Endothelial cell of umbilical vein (primary cell): ENCODE results near the gene ADGRD2. TPM values are rescaled to one million over a fixed set of nuclear protein-coding genes. Genes with fewer than 3 reads are reported as not detected.
A peak's percentile ranks its signal among the peaks of the same experiment; 100 is the strongest.

ENCODE experiments used
- BruUV-seq: library from RNA; stranded (reverse); fragments of 400-500 nt; replicated peaks from 2 replicates; lab custom pipeline; 2021; lab: Mats Ljungman, UMichigan
- CTCF ChIA-PET: fragments of 300-600, 350-600 bp; sonication (Branson Sonifier 250); formaldehyde crosslinking; loops from one replicate; lab custom pipeline; 2021; ENCODE audit warnings: antibody characterized with exemption, inconsistent platforms; lab: Charles Lee
- POLR2A ChIA-PET: fragments of 300-600, 350-600 bp; sonication (Branson Sonifier 250); formaldehyde crosslinking; loops from one replicate; lab custom pipeline; 2021; ENCODE audit warnings: antibody characterized with exemption, inconsistent platforms; lab: Charles Lee
- DNase-seq: peaks from one replicate; pipeline ENCODE4 v3.0.0-alpha.2; 2011; ENCODE audit warnings: low read depth, low spot score
- FAIRE-seq: peaks from 2 replicates; lab custom pipeline; 2011; peaks lifted over from hg19 to GRCh38; lab: Jason Lieb, UNC
- H2AFZ ChIP-seq: 2 replicates; pipeline ENCODE4 v1.6.0; 2012; ENCODE audit warnings: low read depth, low read length, control low read depth, inconsistent platforms
- H3K27ac ChIP-seq: 2 replicates; pipeline ENCODE4 v1.5.1; 2011; ENCODE audit warnings: low read depth, mild to moderate bottlenecking, control low read depth, low read length, moderate library complexity; ENCODE audit not compliant: insufficient read depth
- H3K27me3 ChIP-seq, 2 experiments: 2 replicates each; pipeline versions ENCODE4 v1.6.0 to v1.6.1; 2011; ENCODE audit warnings: low read length in 2 of 2, mixed read lengths in 1 of 2; ENCODE audit not compliant: control insufficient read depth in 2 of 2, insufficient read depth in 2 of 2
- H3K36me3 ChIP-seq, 2 experiments: 2 replicates in 1 of 2; 3 replicates in 1 of 2; pipeline ENCODE4 v1.5.1; 2011; ENCODE audit warnings: low read length in 2 of 2, mild to moderate bottlenecking in 1 of 2, moderate library complexity in 1 of 2; ENCODE audit not compliant: control insufficient read depth in 2 of 2, insufficient read depth in 2 of 2; ENCODE audit errors: extremely low read depth in 1 of 2
- H3K4me1 ChIP-seq: 3 replicates; pipeline ENCODE4 v1.5.1; 2011; ENCODE audit warnings: mild to moderate bottlenecking, low read length; ENCODE audit not compliant: control insufficient read depth, insufficient read depth; ENCODE audit errors: extremely low read depth
- H3K4me2 ChIP-seq: 2 replicates; pipeline ENCODE4 v1.6.1; 2011; ENCODE audit warnings: low read length, control low read depth, mixed read lengths; ENCODE audit not compliant: insufficient read depth
- H3K4me3 ChIP-seq, 3 experiments: fragments of 200-600 bp in 1 of 3; sonication (generic), shearing (Covaris generic) in 1 of 3; replicated peaks in 1 of 3; 2 replicates each; pipeline ENCODE4 v1.5.1; 2011 to 2016; ENCODE audit warnings: control low read depth in 3 of 3, low read length in 3 of 3, mild to moderate bottlenecking in 2 of 3, inconsistent platforms in 1 of 3, low read depth in 1 of 3, moderate library complexity in 1 of 3; ENCODE audit not compliant: insufficient read depth in 1 of 3
- H3K79me2 ChIP-seq: 2 replicates; pipeline ENCODE4 v1.6.0; 2012; ENCODE audit warnings: low read length, inconsistent platforms; ENCODE audit not compliant: control insufficient read depth, insufficient read depth
- H3K9ac ChIP-seq: replicated peaks from 2 replicates; pipeline ENCODE3; 2011; ENCODE audit warnings: low read length, control low read depth; ENCODE audit not compliant: insufficient read depth; ENCODE audit errors: extremely low read depth
- H3K9me1 ChIP-seq: replicated peaks from 3 replicates; pipeline ENCODE4 v1.6.0; 2011; ENCODE audit warnings: mild to moderate bottlenecking, low read length; ENCODE audit not compliant: control insufficient read depth, insufficient read depth; ENCODE audit errors: extremely low read depth
- H3K9me3 ChIP-seq: replicated peaks from 2 replicates; pipeline ENCODE4 v1.5.1; 2012; ENCODE audit warnings: low read length, inconsistent platforms; ENCODE audit not compliant: control insufficient read depth, insufficient read depth
- H4K20me1 ChIP-seq: replicated peaks from 2 replicates; pipeline ENCODE3; 2011; ENCODE audit warnings: mild to moderate bottlenecking, low read length; ENCODE audit not compliant: control insufficient read depth, insufficient read depth; ENCODE audit errors: extremely low read depth
- EZH2 ChIP-seq: IDR thresholded peaks from 2 replicates; pipeline ENCODE4 v1.6.1; 2012; ENCODE audit warnings: borderline replicate concordance, low read depth, mild to moderate bottlenecking, moderate library complexity, low read length, inconsistent platforms; ENCODE audit not compliant: severe bottlenecking
- GATA2 ChIP-seq: IDR thresholded peaks from 2 replicates; pipeline ENCODE4 v1.7.0; 2011; ENCODE audit warnings: low read depth, mild to moderate bottlenecking, moderate library complexity, mixed read lengths, low read length; ENCODE audit not compliant: insufficient read length, insufficient read depth
- MYC ChIP-seq: IDR thresholded peaks from one replicate; pipeline ENCODE4 v1.6.1; 2011; ENCODE audit warnings: mild to moderate bottlenecking, low read depth, low read length
- POLR2A ChIP-seq: IDR thresholded peaks from 2 replicates; pipeline ENCODE4 v1.6.1; 2012; ENCODE audit warnings: low read depth, mild to moderate bottlenecking, control low read depth, low read length
- POLR2AphosphoS5 ChIP-seq: IDR thresholded peaks from 2 replicates; pipeline ENCODE4 v1.6.1; 2012; ENCODE audit warnings: low read depth, mild to moderate bottlenecking, control low read depth, low read length, moderate library complexity; ENCODE audit not compliant: insufficient read depth
- dilution Hi-C: fragments of 300-500 bp; cut with MboI; formaldehyde crosslinking; loops from one replicate; pipeline ENCODE4 v1.15.0; 2019; ENCODE audit warnings: low sequenced_read_pairs; ENCODE audit not compliant: extremely low pct_ligation_motif_present
- intact Hi-C: fragments of 100-400 bp; cut with micrococcal nuclease; formaldehyde crosslinking; loops from one replicate; pipeline ENCODE4 v1.10.0; 2022
- polyA plus RNA-seq, 4 experiments: library from polyadenylated mRNA; depleted of rRNA in 3 of 4; stranded (reverse) in 3 of 4; unstranded in 1 of 4; fragments of >200 nt; gene quantifications; 2 replicates each; pipeline versions ENCODE4 v1.2.1 to v1.2.3, GENCODE V29; 2011 to 2012; ENCODE audit warnings: missing spikeins in 1 of 4
- total RNA-seq: library from RNA; stranded (reverse); gene quantifications from 2 replicates; pipeline ENCODE4 v1.2.3, GENCODE V29; 2021
- TF ChIP-seq, protein P1 (sequence below), 2 donors: IDR thresholded peaks; 1 replicate in 1 of 2; 2 replicates in 1 of 2; pipeline ENCODE4 v1.5.1; 2011; ENCODE audit warnings: low read length in 2 of 2, mild to moderate bottlenecking in 2 of 2, moderate library complexity in 2 of 2, control low read depth in 1 of 2, inconsistent platforms in 1 of 2, low read depth in 1 of 2; ENCODE audit not compliant: insufficient read depth in 1 of 2; ENCODE audit errors: extremely low read depth in 1 of 2

The ADGRD2 gene
- total and polyA plus RNA-seq, 2 donors (not counting 3 experiments of a cell fraction or from before 2014, with no cell fraction given), result not detected

GRCh38 chr9:124475868-124476690 is 25.8 kb downstream of the ADGRD2 start:
- BruUV-seq, result no TSS peak
- dilution Hi-C loops (no loop called here), intact Hi-C loops (no loop called here)
- Histone ChIP-seq H3K79me2 (no peaks in the 10 kb centered on the region), H2AFZ (no peak overlapping the region), H3K27me3 (peaks cover 20 to 29% of the 10 kb centered on the region in 2 experiments), H3K9me3 (no peaks in the 10 kb centered on the region), H4K20me1 (no peaks in the 10 kb centered on the region), H3K4me1 (no peaks in the 10 kb centered on the region), H3K9ac (no peak overlapping the region), H3K9me1 (no peaks in the 10 kb centered on the region), H3K36me3 (no peaks in the 10 kb centered on the region), H3K4me2 (no peak overlapping the region), H3K4me3 (no peak overlapping the region), H3K27ac (no peak overlapping the region)
- POLR2A ChIA-PET, result no interaction called here
- DNase-seq, result no peak
- CTCF ChIA-PET, result no interaction called here
- no peak for FAIRE-seq
- TF ChIP-seq, protein P1, sequence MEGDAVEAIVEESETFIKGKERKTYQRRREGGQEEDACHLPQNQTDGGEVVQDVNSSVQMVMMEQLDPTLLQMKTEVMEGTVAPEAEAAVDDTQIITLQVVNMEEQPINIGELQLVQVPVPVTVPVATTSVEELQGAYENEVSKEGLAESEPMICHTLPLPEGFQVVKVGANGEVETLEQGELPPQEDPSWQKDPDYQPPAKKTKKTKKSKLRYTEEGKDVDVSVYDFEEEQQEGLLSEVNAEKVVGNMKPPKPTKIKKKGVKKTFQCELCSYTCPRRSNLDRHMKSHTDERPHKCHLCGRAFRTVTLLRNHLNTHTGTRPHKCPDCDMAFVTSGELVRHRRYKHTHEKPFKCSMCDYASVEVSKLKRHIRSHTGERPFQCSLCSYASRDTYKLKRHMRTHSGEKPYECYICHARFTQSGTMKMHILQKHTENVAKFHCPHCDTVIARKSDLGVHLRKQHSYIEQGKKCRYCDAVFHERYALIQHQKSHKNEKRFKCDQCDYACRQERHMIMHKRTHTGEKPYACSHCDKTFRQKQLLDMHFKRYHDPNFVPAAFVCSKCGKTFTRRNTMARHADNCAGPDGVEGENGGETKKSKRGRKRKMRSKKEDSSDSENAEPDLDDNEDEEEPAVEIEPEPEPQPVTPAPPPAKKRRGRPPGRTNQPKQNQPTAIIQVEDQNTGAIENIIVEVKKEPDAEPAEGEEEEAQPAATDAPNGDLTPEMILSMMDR (IDR thresholded peaks at IDR 0.05; ENCODE audit: extremely low read depth in 1 of 2, insufficient read depth in 1 of 2, low read depth in 1 of 2, low read length in 2 of 2), result no peak
- no peak for TF ChIP-seq POLR2AphosphoS5

GRCh38 chr9:124477211-124477647 is 27.0 kb downstream of the ADGRD2 start:
- intact Hi-C loops, result no loop called here
- no peak for FAIRE-seq

More at GRCh38 chr9:124477211-124477647, 27.0 kb downstream of the ADGRD2 start:
- H3K79me2 ChIP-seq, result no peaks in the 10 kb centered on the region
- no peak for DNase-seq
- H2AFZ ChIP-seq, result no peak overlapping the region
- H3K4me1 ChIP-seq, result no peaks in the 10 kb centered on the region
- TF ChIP-seq, protein P1 (IDR thresholded peaks at IDR 0.05; ENCODE audit: extremely low read depth in 1 of 2, insufficient read depth in 1 of 2, low read depth in 1 of 2, low read length in 2 of 2), result no peak
- TF ChIP-seq POLR2A (no peak), GATA2 (no peak), EZH2 (peak; percentile 49), MYC (no peak)
- H3K36me3 ChIP-seq, result no peaks in the 10 kb centered on the region
- dilution Hi-C loops, result no loop called here
- H3K27ac ChIP-seq, result no peak overlapping the region
- CTCF ChIA-PET, result interaction anchor here (1.5 kb wide), 1 partner anchor 10 kb away, joined by 4 read pairs; no protein-coding TSS in a partner anchor
- no peak overlapping the region for H3K9ac ChIP-seq
- BruUV-seq, result no TSS peak
- no peak overlapping the region for H3K4me3 ChIP-seq
- no peaks in the 10 kb centered on the region for H3K9me1 ChIP-seq
- POLR2A ChIA-PET, result no interaction called here
- no peak overlapping the region for H3K4me2 ChIP-seq
- H3K27me3 ChIP-seq, result peaks cover 20 to 31% of the 10 kb centered on the region in 2 experiments
- no peaks in the 10 kb centered on the region for H4K20me1 ChIP-seq
- H3K9me3 ChIP-seq, result no peaks in the 10 kb centered on the region
